ENCODE measurements around the gene GLIS1. TPM values are rescaled to one million over a fixed set of nuclear protein-coding genes. Genes with fewer than 3 reads are reported as not detected.

Gene GLIS1
- total and polyA plus RNA-seq, 2 experiments from 2014 or later: 0.13 to 1.3 TPM

- Histone ChIP-seq H3K9me3 (ENCODE audit: low read depth) (no peaks in the 10 kb centered on the region), H3K36me3 (replicated peaks; ENCODE audit: insufficient read depth, low read depth) (no peaks in the 10 kb centered on the region), H4K20me1 (ENCODE audit: insufficient read depth, poor library complexity, severe bottlenecking) (no peaks in the 10 kb centered on the region), H3K4me1 (ENCODE audit: insufficient read depth) (peaks cover 27% of the 10 kb centered on the region), H3K79me2 (no peaks in the 10 kb centered on the region), H3K27me3 (no peaks in the 10 kb centered on the region), H3K4me2 (no peak overlapping the region), H3K9me2 (replicated peaks; ENCODE audit: insufficient read depth) (no peaks in the 10 kb centered on the region), H3K27ac (peak overlapping the region; percentile 44), H3K4me3 (no peak overlapping the region), H2AFZ (no peak overlapping the region)
- TF ChIP-seq, protein P1, sequence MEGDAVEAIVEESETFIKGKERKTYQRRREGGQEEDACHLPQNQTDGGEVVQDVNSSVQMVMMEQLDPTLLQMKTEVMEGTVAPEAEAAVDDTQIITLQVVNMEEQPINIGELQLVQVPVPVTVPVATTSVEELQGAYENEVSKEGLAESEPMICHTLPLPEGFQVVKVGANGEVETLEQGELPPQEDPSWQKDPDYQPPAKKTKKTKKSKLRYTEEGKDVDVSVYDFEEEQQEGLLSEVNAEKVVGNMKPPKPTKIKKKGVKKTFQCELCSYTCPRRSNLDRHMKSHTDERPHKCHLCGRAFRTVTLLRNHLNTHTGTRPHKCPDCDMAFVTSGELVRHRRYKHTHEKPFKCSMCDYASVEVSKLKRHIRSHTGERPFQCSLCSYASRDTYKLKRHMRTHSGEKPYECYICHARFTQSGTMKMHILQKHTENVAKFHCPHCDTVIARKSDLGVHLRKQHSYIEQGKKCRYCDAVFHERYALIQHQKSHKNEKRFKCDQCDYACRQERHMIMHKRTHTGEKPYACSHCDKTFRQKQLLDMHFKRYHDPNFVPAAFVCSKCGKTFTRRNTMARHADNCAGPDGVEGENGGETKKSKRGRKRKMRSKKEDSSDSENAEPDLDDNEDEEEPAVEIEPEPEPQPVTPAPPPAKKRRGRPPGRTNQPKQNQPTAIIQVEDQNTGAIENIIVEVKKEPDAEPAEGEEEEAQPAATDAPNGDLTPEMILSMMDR (IDR thresholded peaks at IDR 0.05; ENCODE audit: poor library complexity): peak; percentile 42
- no peak for TF ChIP-seq EZH2phosphoT487 (IDR thresholded peaks at IDR 0.05; ENCODE audit: low read depth, severe bottlenecking, unreplicated experiment)
- peak; percentile 82 for DNase-seq (ENCODE audit: low spot score)
- WGBS (ENCODE audit: low lambda C conversion rate, missing lambda C conversion rate): 35% methylated on average over 6 of the region's 6 CpGs
Measured at GRCh38 chr1:53592521-53592982, 146.4 kb downstream of the GLIS1 start.

DNA sequence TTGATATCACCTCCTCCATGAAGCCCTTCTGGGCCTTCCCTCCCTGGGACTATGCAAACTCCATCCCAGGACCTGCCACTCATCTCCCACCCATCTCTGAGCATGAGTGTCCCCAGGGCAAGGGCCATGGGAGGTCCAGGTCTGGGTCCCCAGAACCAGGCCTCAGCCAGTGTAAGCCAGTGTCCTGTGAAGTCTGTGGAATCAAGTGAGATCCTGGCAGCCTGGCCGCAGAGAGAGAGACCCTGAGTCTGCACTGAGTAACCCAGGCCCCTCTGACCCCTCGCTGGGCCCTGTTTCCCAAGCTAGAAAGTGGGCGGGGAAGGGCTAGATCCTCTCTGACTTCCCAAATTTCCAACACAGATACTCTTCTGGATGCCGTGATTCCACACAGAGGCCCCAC is 147.0 kb downstream of the GLIS1 start:
- Histone ChIP-seq H3K4me2 (no peak overlapping the region), H2AFZ (no peak overlapping the region), H4K20me1 (ENCODE audit: insufficient read depth, poor library complexity, severe bottlenecking) (no peaks in the 10 kb centered on the region), H3K4me3 (no peak overlapping the region), H3K79me2 (no peaks in the 10 kb centered on the region), H3K4me1 (ENCODE audit: insufficient read depth) (peaks cover 27% of the 10 kb centered on the region), H3K9me2 (replicated peaks; ENCODE audit: insufficient read depth) (no peaks in the 10 kb centered on the region), H3K9me3 (ENCODE audit: low read depth) (no peaks in the 10 kb centered on the region), H3K27ac (peak overlapping the region; percentile 44), H3K27me3 (no peaks in the 10 kb centered on the region), H3K36me3 (replicated peaks; ENCODE audit: insufficient read depth, low read depth) (no peaks in the 10 kb centered on the region)
- no peak for DNase-seq (ENCODE audit: low spot score)
- 84% methylated on average over 4 of the region's 4 CpGs for WGBS (ENCODE audit: low lambda C conversion rate, missing lambda C conversion rate)
- TF ChIP-seq, protein P1 (IDR thresholded peaks at IDR 0.05; ENCODE audit: poor library complexity): no peak
- TF ChIP-seq EZH2phosphoT487 (IDR thresholded peaks at IDR 0.05; ENCODE audit: low read depth, severe bottlenecking, unreplicated experiment) (no peak), EZH2 (IDR thresholded peaks at IDR 0.05; ENCODE audit: borderline replicate concordance) (no peak)

GRCh38 chr1:53590531-53591515 is 148.1 kb downstream of the GLIS1 start:
- no peaks in the 10 kb centered on the region for H3K79me2 ChIP-seq

More at GRCh38 chr1:53590531-53591515, 148.1 kb downstream of the GLIS1 start:
- Histone ChIP-seq H3K27ac (peak overlapping the region; percentile 74), H3K4me3 (no peak overlapping the region), H3K36me3 (replicated peaks; ENCODE audit: insufficient read depth, low read depth) (no peaks in the 10 kb centered on the region), H3K9me2 (replicated peaks; ENCODE audit: insufficient read depth) (no peaks in the 10 kb centered on the region), H3K27me3 (no peaks in the 10 kb centered on the region), H2AFZ (no peak overlapping the region), H3K9me3 (ENCODE audit: low read depth) (no peaks in the 10 kb centered on the region), H3K4me1 (ENCODE audit: insufficient read depth) (peaks cover 27% of the 10 kb centered on the region), H3K4me2 (no peak overlapping the region), H4K20me1 (ENCODE audit: insufficient read depth, poor library complexity, severe bottlenecking) (no peaks in the 10 kb centered on the region)
- peak; percentile 49 for DNase-seq (ENCODE audit: low spot score)
- TF ChIP-seq, protein P1 (IDR thresholded peaks at IDR 0.05; ENCODE audit: poor library complexity): no peak
- TF ChIP-seq EZH2 (IDR thresholded peaks at IDR 0.05; ENCODE audit: borderline replicate concordance) (no peak), EZH2phosphoT487 (IDR thresholded peaks at IDR 0.05; ENCODE audit: low read depth, severe bottlenecking, unreplicated experiment) (no peak)
- 54% methylated on average over 20 of the region's 20 CpGs for WGBS (ENCODE audit: low lambda C conversion rate, missing lambda C conversion rate)
